Fibroblast of peridontal ligament (primary cell): ENCODE results near the gene TMEM132C.

Experiments
- DNase-seq: peaks from one replicate; pipeline ENCODE4 v3.0.0-alpha.2; 2010; ENCODE audit errors: extremely low read depth

The TMEM132C gene

DNA sequence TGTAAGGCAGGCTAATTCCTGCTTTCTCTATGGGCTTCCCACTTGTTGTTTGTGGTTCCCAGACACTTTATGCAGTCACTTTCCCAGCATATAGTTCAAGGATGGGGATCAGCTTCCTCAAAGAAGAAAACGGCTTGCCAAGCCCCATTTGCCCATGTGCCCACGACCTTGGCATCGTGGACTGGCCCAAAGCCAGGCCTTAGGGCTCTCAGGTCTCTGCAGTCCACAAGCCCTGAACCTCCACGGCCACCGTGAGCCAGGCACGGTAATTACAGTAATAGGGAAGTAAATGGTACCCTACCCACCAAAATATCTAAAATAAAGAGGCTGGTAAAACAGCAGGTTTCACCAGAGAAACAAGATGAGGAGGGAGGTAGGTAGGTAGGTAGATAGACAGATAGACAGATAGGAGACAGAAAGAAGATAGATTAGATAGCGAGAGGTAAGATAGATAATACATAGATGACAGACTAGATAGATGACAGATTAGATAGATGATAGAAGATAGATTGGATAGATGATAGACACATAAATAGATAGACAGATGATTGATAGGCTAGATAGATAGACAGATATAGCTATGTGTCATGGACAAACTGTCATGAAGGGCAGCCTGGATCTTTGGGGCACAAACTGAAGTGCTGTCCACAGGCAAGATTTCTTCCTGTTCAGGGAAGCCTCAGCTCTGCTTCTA is 393.7 kb downstream of the TMEM132C start:
- DNase-seq: no peak

DNA sequence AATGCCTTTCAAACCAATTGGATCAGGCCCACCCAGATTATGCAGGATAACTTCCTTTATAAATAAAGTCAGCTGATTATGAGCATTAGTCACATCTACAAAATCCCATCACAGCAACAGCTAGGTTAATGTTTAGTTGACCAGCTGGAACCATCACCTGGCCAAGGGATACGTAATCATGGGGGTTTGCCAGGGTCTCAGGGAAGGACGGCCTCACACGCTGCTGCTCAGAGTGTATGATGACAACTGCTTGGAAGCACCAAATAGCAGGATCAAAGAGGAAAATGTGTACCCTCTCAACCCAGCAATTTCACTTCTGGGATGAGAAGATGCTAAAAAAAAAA is 394.2 kb downstream of the TMEM132C start:
- DNase-seq: no peak

DNA sequence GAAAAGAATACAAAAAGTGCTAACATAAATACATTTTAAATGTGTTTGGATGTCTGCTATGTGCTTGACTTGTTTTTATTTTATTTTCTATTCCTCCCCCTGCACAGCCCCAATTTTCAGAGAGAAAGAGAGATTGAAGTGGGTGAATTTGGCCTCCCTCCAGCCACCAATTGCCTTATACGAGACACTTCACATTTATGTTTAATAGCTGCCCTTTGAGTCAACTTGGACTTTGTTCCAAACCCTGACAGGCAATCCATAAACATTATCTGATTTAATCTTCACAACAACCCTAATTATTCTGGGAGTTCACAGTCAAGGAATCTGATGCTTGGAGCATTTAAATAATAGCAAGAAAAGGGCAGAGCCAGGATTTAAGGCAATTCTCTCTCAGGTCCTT is 395.1 kb downstream of the TMEM132C start:
- no peak for DNase-seq

DNA sequence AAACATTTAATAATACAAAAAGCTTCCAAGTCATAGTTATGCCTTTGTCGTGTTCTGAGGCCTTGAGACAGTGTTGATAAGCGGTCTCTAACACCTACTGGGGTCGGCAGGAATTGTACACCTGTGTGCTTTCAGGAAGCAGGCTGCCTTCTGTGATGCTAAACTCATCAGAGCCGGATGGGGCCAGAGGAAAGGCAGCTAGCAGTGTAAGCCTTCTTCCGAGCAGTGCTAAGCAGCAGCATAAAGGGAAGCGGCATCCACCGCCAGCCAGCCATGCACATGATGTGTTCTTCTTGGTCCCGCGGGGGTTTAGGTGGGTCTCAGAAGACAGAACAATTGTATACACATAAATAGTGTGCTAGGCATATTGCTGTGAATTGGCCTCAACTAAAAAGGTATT is 397.5 kb downstream of the TMEM132C start:
- DNase-seq: no peak

DNA sequence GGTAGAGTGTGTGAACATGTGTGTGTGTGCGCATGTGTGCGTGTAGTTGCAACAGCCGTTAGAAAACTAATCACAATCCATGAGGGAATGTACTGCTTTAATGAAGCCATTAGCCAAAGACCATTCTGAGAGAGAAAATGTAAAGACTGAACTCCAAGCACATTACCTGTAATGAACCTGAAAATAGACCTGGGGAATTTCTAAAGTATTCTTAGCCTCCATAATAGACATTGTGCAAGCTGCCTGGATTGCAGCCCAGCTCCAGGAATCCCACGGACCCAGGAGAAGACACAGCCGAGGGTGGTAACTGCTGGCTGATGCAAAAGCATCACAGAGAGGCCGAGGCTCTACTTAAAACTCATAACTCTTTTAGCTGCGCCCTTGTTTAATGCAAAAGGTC is 400.2 kb downstream of the TMEM132C start:
- no peak for DNase-seq

DNA sequence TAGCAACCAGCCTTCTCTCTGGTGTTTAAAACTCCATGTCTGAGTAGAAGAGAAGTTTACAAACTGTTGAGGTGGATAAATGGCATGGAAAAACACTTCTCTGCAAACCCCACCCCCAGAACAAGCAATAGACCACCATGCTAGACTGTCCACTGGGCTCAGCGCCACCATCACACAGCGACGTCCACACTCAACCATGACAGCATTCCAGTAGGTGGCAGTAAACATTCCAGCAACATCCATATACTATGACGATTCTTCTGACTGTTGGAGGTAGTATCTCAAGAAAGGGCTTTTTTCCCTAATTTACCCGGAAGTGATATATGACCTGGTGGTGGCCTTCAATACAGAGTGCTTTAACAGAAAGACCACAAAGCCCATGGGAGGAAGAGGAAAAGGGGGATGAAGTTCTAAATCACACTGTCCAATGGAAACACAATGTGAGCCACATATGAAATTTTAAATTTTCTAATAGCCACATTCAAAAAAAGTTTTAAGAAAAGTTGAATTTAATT is 404.6 kb downstream of the TMEM132C start:
- no peak for DNase-seq

DNA sequence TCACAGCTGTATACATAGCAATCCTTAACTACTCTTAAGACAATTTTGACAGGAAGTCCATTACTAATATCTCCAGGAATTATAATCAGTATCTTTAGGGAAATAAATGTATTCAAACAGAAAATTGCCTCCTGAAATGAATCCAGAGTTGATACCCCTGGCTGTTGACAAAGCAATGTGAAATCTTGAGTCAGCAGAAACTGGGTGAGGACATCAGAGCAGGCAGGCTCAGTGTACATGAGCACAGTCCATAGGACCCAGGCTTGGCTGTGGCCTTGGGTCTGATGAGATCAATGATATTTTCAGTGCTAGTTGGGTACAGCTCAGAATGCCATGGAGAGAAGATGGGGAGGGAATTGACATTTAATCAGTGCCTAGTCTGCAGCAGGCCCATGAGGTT is 405.5 kb downstream of the TMEM132C start:
- DNase-seq: no peak

DNA sequence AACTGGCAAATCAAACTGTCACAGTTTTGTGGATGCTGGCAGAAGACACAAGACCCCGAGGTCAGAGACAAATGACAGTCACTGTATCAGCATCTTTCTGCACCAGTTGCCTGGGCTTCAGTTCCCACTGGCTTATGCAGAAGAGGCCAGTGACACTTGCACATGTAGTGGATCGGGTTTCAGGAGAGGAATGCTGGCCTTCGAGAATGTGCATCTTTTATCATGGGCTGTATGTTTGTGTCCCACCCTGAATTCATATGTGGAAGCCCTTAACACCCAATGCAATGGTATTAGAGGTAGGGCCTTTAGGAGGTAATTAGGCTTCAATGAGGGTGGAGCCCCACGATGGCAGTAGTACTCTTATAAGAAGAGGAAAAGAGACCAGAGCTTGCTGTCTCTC is 405.9 kb downstream of the TMEM132C start:
- DNase-seq: no peak

DNA sequence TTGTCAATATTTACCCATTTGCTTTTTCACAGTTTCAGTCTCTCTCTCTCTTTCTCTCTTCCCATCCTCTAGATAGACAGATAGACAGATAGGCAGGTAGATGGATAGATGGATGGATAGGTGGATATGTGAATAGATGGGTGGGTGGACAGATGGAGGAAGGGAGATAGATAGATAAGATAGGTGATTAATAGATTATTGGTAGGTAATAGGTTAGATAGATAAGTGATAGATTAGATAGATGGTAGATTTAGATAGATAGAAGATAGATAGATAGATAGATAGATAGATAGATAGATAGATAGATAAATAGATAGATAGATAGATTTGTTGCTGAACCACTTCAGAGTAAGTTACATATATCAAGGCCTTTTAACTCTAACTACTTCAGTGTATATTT is 408.6 kb downstream of the TMEM132C start:
- no peak for DNase-seq

DNA sequence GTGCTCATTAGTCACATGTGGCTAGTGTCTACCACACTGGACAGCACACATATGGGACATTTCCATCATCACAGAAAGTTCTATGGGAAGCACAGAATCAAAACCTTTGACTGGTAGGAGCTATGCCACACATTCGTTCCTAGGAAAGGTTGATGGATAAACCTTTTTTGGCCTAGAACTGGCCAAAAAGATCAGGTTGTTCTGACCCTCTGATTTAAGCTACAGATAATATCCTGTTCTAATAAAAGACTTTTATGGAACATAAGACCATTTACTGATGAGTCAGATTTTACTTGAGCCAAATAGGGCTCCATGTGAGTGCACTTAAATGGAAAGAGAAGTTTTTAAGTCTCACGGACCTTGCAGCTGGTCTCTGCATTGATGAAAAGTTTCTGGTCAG is 413.6 kb downstream of the TMEM132C start:
- no peak for DNase-seq

DNA sequence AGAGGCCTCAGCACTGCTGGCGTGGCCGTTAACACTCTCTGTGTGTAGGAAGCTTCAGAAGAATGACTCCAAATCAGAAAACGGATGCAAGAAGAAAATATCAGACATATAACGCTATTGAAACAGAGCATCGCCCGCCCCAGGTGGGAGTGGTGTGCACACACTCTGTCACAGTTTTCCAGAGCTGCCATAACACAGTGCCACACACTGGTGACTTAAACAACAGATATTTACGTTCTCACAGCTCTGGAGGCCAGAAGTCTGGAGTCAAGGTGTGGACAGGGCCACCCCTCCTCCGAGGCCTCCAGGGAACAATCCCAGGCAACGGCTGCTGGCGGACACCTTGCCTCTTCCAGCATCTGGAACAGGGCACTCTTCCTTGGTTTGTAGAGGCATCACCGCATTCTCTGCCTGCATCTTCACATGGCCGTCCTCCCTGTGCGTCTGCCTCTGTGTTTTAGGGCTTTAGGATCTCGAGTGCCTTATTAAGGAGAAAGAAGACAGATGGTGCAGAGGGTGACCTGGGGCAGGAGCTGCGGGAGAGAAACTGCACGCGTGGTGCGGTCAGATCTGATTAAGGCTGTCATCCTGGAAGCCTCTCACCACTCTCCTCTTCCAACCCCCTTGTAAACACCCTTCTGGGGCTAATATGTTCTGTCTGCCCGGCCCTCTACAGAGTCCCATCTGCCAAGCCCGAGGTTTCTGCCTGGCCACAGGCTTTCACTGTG is 415.7 kb downstream of the TMEM132C start:
- DNase-seq: no peak

DNA sequence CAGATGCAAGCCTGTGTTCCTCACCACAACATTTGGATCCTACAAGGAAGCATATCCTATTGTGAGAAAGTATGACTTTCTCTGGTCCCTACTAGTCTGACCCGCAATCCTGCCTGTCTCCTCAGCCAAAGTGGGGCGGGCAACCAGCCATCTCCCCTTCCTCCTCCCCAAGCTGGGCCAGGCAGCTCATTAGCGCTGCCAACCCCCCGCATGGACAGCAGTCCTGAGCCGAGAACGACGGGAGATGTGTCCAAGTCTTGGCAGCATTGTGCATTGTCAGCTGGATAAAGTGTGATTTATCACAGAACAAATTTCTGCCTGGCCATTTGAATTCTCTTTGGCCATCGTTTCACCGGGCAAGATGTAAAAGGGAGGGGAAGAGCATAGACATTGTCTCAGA is 417.4 kb downstream of the TMEM132C start:
- DNase-seq: no peak

DNA sequence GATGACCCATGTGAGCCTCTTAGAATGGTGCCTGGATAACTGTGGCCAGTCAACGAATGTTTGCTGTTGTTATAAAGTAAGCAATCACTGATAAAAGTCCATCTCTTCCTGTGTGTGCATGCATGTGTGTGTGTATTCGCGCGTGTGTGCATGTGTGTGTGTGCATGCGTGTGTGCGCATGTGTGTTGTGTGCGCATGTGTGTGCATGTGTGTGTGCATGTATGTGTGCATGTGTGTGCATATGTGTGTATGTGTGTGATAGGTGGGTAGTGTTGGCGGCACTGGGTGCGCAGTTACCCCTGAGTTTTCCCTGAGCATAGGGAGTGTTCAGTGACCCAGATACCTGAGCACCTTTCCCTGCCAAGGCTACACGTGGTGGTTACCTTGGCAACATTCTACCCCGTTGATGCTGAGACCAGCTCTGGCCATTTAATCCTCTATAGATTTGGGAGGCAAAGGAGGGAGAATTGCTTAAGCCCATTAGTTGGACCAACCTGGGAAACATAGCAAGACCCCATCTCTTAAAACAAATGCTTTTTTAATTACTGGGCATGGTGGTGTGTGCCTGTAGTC is 419.0 kb downstream of the TMEM132C start:
- DNase-seq: no peak

DNA sequence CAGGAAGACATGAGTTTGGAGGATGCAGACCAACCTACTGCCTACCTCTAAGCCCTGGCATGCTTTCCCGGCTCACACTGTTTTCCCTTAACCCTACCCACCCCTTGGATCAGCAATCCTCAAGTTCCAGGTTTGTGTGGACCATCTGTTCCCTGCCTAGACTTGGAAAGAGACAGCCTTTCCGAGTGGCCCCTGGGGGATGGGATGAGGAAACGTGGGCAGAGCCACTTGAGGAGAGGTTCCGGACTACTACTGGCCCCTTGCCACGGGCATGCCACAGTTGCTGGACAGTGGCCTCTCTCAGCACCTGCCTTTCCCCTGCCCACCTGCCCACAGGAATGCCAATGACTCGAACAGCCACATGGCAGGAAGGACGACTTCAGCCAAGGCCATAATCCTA is 420.9 kb downstream of the TMEM132C start:
- no peak for DNase-seq

DNA sequence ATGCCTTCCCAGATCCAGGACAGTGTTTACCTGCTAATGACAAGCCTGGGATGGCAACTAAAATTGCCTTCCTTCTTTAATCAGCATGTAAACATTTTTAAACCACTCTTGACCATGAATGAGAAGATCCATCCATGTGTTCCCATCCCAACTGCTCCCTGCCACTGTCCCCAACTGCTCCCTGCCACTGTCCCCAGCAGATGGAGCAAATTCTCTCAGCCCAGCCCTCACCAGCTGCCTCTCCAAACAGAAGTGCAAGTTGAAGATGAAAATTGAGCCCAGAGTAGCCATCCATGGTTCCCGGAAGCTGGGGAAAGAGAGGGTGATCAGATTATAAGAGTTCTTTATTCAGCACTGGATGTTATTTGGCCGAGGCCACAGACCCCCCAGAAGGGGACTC is 423.7 kb downstream of the TMEM132C start:
- no peak for DNase-seq

DNA sequence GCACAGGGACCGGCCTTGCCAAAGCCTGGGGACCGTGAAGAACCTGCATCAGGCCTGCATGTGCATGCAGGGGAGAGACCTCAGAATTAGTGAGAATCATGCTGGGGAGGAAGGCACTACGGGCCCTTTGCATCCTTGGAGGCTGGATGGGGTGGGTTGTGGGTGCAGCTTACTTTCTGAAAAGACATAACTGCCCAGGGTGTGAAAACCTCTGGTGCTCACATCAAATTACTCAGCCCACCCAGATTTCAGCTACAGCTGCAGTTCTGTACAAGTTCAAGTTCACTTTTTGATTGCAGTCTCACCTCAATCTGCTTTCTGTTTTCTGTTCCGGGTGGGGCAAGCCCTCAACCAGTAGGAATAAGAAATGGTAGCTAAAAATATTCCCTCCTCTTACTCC is 426.1 kb downstream of the TMEM132C start:
- DNase-seq: no peak

DNA sequence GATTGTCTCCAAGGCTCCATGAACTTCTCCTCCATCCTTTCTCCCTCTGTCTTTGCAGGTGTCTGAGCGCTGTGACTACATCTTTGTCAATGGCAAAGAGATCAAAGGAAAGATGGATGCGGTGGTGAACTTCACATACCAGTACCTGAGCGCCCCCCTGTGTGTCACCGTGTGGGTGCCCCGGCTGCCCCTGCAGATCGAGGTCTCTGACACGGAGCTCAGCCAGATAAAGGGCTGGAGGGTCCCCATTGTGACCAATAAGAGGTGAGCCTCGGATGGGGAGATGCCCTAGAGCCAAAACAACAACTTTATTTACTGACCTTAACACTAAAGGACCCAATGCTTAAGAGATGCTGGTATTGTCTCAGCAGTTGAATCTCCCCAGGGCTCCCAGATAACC is 426.8 kb downstream of the TMEM132C start:
- no peak for DNase-seq

DNA sequence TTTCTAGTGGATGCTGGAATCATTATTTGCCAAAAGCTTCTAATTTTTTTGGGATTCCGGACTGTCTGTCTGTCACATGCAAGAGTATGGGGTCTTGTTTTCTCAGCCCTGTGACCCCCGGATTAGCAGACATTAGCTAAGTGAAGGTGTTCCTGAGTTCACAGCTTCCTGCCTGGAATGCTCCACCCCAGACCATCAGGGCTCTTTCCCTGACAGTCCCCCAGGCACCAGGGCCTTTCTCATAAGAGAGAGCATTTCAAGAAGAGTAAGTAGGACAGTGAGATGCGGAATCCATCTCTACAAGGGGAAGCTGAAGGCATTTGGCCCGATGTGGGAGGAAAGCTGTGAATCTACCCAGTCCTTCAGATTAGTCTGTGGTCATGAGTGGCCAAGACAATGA is 427.5 kb downstream of the TMEM132C start:
- DNase-seq: no peak

DNA sequence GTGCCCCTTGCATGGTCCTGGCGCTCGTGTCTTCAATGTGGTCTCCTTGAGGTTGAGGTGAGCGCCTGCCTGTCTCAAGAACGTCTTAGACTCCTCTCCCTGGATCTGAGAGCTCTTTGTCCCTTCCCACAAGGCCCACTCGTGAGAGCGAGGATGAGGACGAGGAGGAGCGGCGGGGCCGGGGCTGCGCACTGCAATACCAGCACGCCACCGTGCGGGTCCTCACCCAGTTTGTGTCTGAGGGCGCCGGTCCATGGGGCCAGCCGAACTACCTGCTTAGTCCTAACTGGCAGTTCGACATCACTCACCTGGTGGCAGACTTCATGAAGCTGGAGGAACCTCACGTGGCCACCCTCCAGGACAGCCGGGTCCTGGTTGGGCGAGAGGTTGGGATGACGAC is 428.7 kb downstream of the TMEM132C start:
- DNase-seq: no peak

DNA sequence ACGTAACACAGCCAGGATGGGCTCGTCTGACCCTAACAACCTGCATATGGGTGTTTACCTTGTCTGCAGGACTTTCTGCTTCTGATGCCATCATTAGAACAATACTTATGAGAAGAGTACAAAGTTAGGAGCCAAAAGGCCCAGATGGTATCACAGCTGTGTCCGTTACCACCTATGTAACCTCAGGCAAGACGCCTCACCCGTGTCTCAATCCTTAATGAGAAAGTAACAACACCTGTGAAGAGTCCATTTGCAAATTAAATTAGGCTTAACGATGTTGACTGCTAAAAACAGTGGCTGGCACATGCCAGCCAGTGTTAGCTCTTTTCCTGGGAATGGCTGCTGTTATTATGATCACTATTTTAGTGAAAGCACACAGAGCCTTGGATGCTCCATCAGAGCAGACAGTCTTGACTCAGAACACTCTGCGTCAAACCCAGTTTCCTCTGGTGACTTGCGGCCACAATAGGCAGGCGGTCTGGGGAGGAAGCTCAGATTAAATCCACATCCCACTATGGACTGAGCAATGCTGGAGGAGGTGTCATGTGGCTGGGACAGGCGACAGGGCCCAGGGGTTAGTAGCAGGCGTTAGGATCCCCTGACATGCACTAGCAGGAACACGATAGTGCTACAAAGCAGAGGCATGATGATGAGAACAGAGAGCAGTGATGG is 431.5 kb downstream of the TMEM132C start:
- no peak for DNase-seq

DNA sequence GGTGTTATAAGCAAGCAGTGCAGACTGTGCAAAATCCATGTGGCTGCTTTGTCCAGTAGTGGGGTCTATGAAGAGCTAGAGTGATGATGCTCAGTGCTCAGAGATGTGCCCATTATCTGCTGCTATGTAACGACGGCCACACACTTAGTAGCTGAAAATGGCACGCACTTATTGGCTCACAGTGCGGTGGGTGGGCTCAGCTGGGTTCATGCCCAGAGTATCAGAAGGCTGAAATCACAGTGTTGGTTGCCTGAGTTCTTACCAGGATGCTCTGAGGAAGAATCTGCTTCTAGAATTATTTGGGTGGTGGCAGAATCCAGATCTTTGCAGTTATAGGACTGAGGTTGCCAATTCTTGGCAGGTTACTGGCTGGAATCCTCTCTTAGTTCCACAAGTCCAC is 432.1 kb downstream of the TMEM132C start:
- no peak for DNase-seq

DNA sequence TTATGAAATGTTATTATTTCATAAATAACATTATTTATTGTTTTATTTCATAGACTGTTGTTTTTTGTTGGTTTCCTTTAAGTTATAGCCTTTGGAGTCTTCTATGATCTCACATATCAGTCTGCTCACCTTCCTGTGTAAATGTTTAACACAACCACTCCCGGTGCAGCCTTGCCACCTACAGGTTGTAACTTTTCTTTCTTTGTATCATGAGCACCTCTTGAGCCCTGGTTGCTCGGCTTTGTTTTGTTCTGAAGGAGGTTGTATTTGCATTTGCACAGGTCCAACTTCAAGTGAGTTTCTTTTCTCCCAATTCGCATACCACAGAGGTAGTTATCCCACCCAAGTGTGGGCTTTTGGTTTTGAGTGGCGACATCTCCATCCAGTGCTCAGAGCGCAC is 435.4 kb downstream of the TMEM132C start:
- DNase-seq: no peak

DNA sequence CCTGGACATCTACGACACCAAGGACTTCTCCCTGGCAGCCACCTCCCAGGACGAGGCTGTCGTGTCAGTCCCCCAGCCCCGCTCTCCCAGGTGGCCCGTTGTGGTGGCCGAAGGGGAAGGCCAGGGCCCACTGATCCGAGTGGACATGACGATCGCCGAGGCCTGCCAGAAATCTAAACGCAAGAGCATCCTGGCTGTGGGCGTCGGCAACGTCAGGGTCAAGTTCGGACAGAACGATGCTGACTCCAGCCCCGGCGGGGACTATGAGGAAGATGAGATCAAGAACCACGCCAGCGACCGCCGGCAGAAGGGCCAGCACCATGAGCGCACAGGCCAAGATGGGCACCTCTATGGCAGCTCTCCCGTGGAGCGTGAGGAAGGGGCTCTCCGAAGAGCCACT is 438.2 kb downstream of the TMEM132C start:
- no peak for DNase-seq
